Skeletal muscle satellite cell (primary cell): ENCODE results near the gene EFS.
"Not testable (repeated sequence)": the region's sequence is repeated elsewhere in the genome, so short reads cannot be mapped to it uniquely, and the experiment has no call there.

Experiments used
- H3K27me3 ChIP-seq: 2 replicates; pipeline ENCODE4 v1.7.0; 2013; ENCODE audit warnings: low read length; ENCODE audit not compliant: control insufficient read depth, insufficient read depth
- H3K36me3 ChIP-seq: 2 replicates; pipeline ENCODE4 v1.7.0; 2013; ENCODE audit warnings: mild to moderate bottlenecking, control low read depth, low read length; ENCODE audit not compliant: insufficient read depth
- H3K4me1 ChIP-seq: 2 replicates; pipeline ENCODE4 v1.7.0; 2013; ENCODE audit warnings: low read length; ENCODE audit not compliant: control insufficient read depth, insufficient read depth
- H3K4me2 ChIP-seq: 2 replicates; pipeline ENCODE4 v1.7.0; 2013; ENCODE audit warnings: mild to moderate bottlenecking, low read length
- H3K4me3 ChIP-seq: 2 replicates; pipeline ENCODE4 v1.7.0; 2013; ENCODE audit warnings: low read length
- H3K9ac ChIP-seq: 2 replicates; pipeline ENCODE4 v1.7.0; 2013; ENCODE audit warnings: mild to moderate bottlenecking, low read depth, low read length, moderate library complexity
- H3K9me3 ChIP-seq: replicated peaks from 2 replicates; pipeline ENCODE4 v1.7.0; 2013; ENCODE audit warnings: mild to moderate bottlenecking, control low read depth, low read length

Gene EFS

DNA sequence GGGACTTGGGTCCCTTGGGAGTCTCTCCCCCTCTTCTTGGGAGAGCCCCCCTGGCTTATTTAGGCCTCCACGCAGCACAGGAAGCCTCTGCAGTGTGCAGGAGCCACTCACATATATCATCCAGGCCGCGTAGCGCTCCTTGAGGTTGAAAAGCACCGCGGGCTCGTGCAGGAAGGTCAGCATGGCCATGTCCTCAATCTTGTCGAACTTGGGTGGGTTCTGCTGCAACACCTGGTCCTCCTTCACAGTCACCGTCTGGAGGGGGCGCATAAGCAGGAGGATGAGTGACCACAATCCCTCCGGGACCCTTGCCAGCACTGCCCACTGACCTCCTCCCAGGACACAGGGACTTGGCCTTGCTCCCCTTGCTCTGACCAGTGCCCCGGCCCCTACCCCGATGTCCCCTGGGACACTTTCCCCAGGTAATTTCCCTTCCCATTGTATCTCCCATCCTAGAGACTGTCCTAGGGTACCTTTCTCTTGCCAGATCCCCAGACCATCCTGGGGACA is 40.6 kb upstream of the EFS start:
- Histone ChIP-seq H3K9me3 (no peaks in the 10 kb centered on the region), H3K36me3 (no peaks in the 10 kb centered on the region), H3K27me3 (peaks cover 60% of the 10 kb centered on the region), H3K9ac (no peak overlapping the region), H3K4me3 (no peak overlapping the region), H3K4me2 (no peak overlapping the region), H3K4me1 (no peaks in the 10 kb centered on the region)

DNA sequence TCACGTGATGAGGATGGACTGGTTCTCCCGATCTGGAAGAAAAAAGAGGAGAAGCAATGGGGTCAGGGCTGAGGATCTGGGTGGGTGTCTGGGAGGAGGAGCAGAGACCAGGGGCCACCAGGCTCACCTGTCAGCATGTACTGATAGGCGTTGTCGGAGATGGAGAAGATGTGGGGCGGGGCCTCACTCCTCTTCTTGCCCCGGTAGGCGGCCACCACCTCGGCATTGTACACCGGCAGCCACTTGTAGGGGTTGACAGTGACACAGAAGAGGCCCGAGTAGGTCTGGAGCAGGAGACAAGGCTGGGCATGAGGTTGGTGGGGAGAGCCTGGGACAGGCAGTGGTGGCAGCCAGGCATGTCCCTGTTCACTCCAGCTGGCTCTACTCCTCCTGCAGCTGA is 40.1 kb upstream of the EFS start:
- Histone ChIP-seq H3K9ac (no peak overlapping the region), H3K36me3 (no peaks in the 10 kb centered on the region), H3K9me3 (no peaks in the 10 kb centered on the region), H3K4me2 (no peak overlapping the region), H3K27me3 (peaks cover 60% of the 10 kb centered on the region), H3K4me1 (no peaks in the 10 kb centered on the region), H3K4me3 (no peak overlapping the region)

DNA sequence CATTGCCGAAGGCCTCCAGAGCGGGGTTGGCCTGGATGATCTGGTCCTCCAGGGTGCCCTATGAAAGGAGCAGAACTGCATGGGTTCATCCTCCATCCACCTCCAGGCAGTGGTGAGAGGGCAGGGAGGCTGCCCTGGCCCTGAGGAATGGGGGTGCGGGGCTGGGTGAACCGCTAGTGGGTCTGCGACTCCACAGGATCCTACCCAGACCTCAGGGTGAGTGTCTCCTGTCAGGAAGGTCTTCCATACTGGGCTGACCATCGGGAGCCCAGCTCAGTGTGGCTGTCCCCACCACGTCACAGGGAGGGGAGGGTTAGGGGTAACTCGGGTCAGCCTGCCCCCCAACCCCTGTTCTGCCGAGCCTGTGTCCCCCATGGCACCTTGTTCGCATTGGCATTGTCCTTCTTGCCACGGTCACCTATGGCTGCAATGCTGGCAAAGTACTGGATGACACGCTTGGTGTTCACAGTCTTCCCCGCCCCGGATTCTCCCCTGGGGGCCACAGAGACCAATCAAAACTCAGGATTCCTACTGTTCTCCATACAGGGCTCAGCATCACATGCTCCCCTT is 39.4 kb upstream of the EFS start:
- Histone ChIP-seq H3K9me3 (no peaks in the 10 kb centered on the region), H3K4me2 (no peak overlapping the region), H3K27me3 (peaks cover 60% of the 10 kb centered on the region), H3K9ac (no peak overlapping the region), H3K36me3 (no peaks in the 10 kb centered on the region), H3K4me3 (no peak overlapping the region), H3K4me1 (no peaks in the 10 kb centered on the region)

DNA sequence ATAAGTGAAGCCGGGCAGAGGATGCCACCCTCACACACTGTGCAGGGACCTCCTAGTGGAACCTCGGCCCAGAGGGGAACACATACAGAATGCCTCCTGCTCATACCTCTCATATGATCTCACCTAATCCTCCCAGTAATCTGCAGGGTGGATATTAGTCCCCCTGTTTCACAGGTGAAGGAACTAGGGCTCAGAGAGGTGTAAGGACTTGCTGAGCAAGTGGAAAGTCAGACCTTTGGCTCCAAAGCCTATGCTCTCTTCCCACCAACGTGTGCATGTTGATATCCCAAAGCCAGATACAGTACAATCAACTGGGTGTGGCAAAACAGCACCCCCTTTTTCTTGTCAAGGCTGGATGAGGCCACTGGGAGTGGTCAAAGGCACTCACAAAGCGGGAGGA is 38.9 kb upstream of the EFS start:
- Histone ChIP-seq H3K4me1 (no peaks in the 10 kb centered on the region), H3K27me3 (peaks cover 58% of the 10 kb centered on the region), H3K9me3 (no peaks in the 10 kb centered on the region), H3K9ac (no peak overlapping the region), H3K36me3 (no peaks in the 10 kb centered on the region), H3K4me2 (no peak overlapping the region), H3K4me3 (no peak overlapping the region)

DNA sequence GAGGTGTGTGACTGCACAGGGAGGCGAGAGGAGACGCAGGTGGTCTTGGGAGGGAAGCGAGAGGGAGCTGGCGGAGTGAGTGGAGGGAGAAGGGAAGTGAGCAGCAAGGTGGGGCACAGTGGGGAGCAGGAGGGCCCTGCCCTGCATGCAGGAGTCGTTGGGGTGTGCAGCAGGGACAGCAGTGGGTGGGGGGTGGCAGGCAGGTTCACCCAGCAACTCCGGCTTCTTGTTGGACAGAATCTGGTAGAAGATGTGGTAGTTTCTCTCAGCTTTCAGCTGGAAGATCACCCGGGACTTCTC is 38.1 kb upstream of the EFS start:
- Histone ChIP-seq H3K9me3 (no peaks in the 10 kb centered on the region), H3K36me3 (no peaks in the 10 kb centered on the region), H3K9ac (no peak overlapping the region), H3K4me3 (no peak overlapping the region), H3K4me2 (no peak overlapping the region), H3K27me3 (peaks cover 50% of the 10 kb centered on the region), H3K4me1 (no peaks in the 10 kb centered on the region)

DNA sequence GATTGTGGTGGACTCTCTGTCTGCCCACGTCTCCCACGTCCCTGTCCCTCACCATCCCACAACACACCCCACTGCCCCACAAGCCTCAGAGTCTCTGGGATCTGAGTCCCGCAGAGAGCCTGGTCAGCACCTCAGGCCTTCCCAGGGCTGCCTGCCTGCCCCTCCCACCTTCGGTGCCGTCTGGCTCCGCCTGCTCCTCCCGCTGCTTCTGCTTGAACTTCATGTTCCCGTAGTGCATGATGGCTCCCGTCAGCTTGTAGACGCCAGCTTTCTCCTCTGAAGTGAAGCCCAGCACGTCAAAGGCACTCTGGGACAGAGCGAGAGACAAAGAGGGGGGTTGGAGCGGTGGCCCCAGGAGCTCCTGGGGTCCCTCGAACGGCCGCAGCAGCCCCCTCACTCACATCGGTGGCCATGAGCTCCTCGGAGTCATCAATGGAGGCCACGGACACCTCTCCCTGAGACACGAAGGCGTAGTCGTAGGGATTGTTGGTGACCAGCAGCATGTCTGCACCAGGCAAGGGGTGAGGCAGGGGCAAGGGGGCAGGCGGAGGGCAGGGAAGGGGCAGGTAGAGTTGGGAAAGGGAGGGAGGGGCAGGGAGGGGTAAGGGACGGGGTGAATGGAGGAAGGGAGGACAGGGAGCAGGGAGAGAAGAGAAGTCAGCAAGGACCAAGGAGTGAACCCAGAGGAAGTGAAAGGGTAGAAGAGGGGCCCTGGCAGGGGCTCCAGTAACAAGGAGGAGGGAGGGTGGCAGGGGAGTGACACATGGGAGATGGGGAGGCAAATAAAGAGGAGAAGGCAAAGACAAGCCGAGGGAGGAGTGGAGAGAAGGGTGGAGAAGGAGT is 37.5 kb upstream of the EFS start:
- Histone ChIP-seq H3K9me3 (no peaks in the 10 kb centered on the region), H3K27me3 (peaks cover 44% of the 10 kb centered on the region), H3K9ac (no peak overlapping the region), H3K4me1 (no peaks in the 10 kb centered on the region), H3K4me3 (no peak overlapping the region), H3K36me3 (no peaks in the 10 kb centered on the region), H3K4me2 (no peak overlapping the region)

DNA sequence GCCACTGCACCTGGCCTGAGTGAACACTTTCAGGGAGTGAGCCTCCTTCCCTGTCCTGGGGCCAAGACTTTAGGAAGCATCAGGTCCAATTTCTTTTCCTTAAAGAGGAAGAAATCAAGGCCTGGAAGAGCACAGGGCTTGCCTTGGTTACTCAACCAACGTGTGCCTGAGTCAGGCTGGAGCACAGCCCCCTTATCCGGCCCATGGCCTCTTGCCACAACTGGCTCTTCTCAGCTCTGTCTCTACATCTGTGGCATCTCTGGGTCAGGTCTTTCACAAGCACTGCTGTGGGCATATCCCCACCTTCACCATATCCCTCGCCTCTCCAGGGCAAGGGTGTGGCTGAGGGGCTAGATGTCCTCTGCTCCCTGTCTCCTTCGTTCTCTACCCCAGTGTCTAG is 36.3 kb upstream of the EFS start:
- no peaks in the 10 kb centered on the region for H3K36me3 ChIP-seq
- H3K27me3 ChIP-seq = peaks cover 40% of the 10 kb centered on the region
- no peaks in the 10 kb centered on the region for H3K9me3 ChIP-seq
- no peaks in the 10 kb centered on the region for H3K4me1 ChIP-seq
- H3K4me2 ChIP-seq = no peak overlapping the region
- H3K4me3 ChIP-seq = no peak overlapping the region
- H3K9ac ChIP-seq = no peak overlapping the region

DNA sequence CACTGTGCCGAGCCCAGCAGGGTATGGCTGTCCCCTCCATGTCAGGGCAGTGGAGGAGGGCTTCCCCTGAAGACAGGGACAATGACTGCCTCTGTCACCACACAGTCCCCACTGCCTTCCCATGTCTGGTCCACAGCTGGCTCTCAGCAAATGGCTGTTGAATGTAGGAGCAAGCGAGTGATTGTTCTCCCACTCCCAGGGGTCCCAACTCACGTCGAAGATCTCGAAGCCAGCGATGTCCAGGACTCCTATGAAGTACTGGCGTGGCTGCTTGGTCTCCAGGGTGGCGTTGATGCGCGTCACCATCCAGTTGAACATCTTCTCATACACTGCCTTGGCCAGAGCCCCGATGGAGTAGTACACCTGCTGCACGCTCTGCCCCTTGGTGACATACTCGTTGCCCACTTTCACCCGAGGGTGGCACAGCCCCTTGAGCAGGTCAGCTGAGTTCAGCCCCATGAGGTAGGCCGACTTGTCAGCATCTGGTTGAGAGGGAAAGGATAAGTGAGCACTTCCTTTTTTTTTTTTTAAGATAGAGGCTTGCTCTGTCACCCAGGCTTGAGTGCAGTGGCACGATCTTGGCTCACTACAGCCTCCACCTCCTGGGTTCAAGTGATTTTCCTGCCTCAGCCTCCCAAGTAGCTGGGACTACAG is 35.7 kb upstream of the EFS start:
- peaks cover 40% of the 10 kb centered on the region for H3K27me3 ChIP-seq
- not testable (repeated sequence) for H3K9me3 ChIP-seq, H3K9ac ChIP-seq, H3K4me1 ChIP-seq, H3K36me3 ChIP-seq, H3K4me2 ChIP-seq, H3K4me3 ChIP-seq

DNA sequence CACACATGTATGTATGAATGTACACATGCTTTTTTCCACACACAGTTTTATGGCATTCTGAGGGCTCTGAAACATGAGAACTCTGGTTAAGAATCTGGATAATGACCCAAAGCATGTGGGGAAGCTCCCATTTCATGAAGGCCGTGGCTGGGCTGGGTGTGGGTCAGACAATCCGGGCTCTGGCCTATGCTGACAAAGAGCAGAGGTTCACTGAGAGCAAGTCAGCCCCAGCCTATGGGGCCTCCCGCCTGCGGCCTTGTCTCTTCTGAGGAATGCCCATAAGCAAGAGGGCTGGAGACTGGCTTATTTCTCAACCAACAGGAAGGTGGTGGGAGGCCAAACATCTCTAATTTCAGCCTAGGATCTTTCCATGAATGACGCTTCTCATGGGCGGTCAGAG is 34.6 kb upstream of the EFS start:
- Histone ChIP-seq H3K4me3 (no peak overlapping the region), H3K36me3 (no peaks in the 10 kb centered on the region), H3K4me1 (no peaks in the 10 kb centered on the region), H3K9ac (no peak overlapping the region), H3K27me3 (peaks cover 36% of the 10 kb centered on the region), H3K4me2 (no peak overlapping the region), H3K9me3 (no peaks in the 10 kb centered on the region)

DNA sequence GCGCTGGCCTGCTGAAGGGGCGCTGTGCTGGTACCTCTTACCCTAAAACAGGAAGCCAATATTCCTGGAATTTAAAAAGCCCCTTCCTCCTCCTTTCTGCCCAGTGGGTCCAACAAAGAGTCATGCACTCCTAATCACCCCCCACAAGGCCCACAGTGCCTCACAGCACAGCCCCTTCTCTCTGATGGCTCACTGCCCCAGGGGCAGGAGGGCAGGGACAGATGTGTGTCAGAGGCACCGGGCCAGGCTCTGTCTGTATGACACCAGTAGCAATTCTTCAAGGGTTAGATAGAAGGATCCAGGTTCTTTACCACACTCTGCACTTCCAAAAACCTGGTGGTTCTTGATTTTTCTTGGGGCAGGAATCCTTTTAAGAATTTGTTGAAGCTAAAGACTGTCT is 34.2 kb upstream of the EFS start:
- Histone ChIP-seq H3K4me2 (no peak overlapping the region), H3K27me3 (peaks cover 32% of the 10 kb centered on the region), H3K4me3 (no peak overlapping the region), H3K9ac (no peak overlapping the region), H3K4me1 (no peaks in the 10 kb centered on the region), H3K36me3 (no peaks in the 10 kb centered on the region), H3K9me3 (no peaks in the 10 kb centered on the region)

DNA sequence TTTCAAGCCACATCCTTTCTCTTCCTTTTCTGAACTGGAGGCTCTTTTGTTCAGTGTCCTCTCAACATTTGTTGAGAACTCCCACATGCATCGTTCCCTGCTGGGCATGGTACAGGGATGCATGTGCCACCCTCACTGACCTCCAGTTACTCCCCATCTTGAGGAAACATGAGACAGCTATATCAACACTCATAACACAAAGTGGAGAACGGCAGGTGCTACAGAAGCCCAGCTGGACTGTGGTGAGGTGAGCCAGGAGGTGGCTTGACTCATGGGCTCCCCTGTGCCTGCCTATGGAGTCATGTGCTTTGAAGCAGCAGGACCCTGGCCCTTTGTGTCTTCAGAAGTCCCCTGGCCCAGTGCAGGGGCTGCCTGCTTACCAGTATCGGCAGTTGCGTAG is 33.4 kb upstream of the EFS start:
- H3K27me3 ChIP-seq = peaks cover 24% of the 10 kb centered on the region
- H3K4me1 ChIP-seq = no peaks in the 10 kb centered on the region
- no peak overlapping the region for H3K4me2 ChIP-seq

More for the DNA sequence above, 33.4 kb upstream of the EFS start:
- Histone ChIP-seq H3K9ac (no peak overlapping the region), H3K9me3 (no peaks in the 10 kb centered on the region), H3K36me3 (no peaks in the 10 kb centered on the region), H3K4me3 (no peak overlapping the region)
